Cardiac muscle cell (in vitro differentiated cells and primary cell): Measurements from ENCODE around the gene GAS7. TPM values are rescaled to one million over a fixed set of nuclear protein-coding genes. Genes with fewer than 3 reads are reported as not detected.
"Not testable (repeated sequence)": the region's sequence is repeated elsewhere in the genome, so short reads cannot be mapped to it uniquely, and the experiment has no call there.

Source experiments
- DNase-seq, 2 donors: peaks; one replicate each; pipeline versions ENCODE4 v3.0.0 to v3.0.0-alpha.2; 2010 to 2017; ENCODE audit warnings: low read depth in 1 of 2, low spot score in 1 of 2
- H3K27ac ChIP-seq: fragments of 200-600 bp; sonication (generic); 2 replicates; pipeline ENCODE4 v1.5.1; 2016
- H3K27me3 ChIP-seq: fragments of 200-600 bp; sonication (generic); 2 replicates; pipeline ENCODE4 v1.6.0; 2016; ENCODE audit warnings: control low read depth
- H3K36me3 ChIP-seq: fragments of 200-600 bp; sonication (generic); 2 replicates; pipeline ENCODE4 v1.5.1; 2016; ENCODE audit warnings: control low read depth
- H3K4me1 ChIP-seq: fragments of 200-600 bp; sonication (generic); 2 replicates; pipeline ENCODE4 v1.8.1; 2017; ENCODE audit warnings: low read depth, mild to moderate bottlenecking, mixed run types
- H3K4me3 ChIP-seq: fragments of 200-600 bp; sonication (generic); 2 replicates; pipeline ENCODE4 v1.5.1; 2016; ENCODE audit warnings: mild to moderate bottlenecking
- H3K9me3 ChIP-seq: fragments of 200-600 bp; sonication (generic); 2 replicates; pipeline ENCODE4 v1.5.1; 2017; ENCODE audit warnings: low read depth, mild to moderate bottlenecking, control low read depth
- polyA plus RNA-seq: library from polyadenylated mRNA; unstranded; fragments of >200 nt; fragmentation: Nextera tagmentation; extraction: Ambion mirVana; gene quantifications from 2 replicates; pipeline ENCODE4 v1.2.1, GENCODE V29; 2016
- total RNA-seq: library from RNA; depleted of rRNA; stranded (reverse); fragments of >200 nt; gene quantifications from 2 replicates; pipeline ENCODE4 v1.2.3, GENCODE V29; 2016
- TF ChIP-seq, protein P1 (sequence below): IDR thresholded peaks from 2 replicates; pipeline ENCODE4 v1.5.1; 2012; ENCODE audit warnings: low read depth, mild to moderate bottlenecking, low read length

Gene GAS7
- total and polyA plus RNA-seq, 2 experiments from 2014 or later = 6.1 to 13.5 TPM

DNA sequence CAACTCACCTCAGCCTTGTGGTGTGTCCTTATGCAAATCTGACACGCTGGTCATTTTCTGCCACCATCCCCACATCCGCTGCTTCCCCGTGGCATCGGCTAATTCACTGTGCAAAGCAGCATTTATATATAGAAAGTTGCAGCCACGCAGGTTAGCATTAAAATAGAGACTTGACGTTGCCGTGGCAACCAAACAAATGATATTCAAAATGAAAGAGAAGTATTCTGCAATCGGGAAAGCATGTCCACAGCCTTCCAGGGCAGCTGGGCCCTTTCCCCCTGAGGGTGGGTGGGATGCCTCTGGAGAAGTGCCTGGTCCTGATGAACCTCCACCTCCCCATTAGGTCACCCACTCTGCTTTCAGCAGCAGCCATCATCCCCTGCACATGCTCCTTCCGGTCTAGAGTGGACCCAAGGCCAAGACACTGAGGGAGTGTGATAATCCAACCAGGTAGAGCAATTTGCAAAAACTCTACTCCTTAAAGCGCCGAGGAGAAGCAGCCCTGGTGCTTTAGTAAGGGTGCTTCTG lies 138.7 kb downstream of the GAS7 start:
- H3K27me3 ChIP-seq = no peaks in the 10 kb centered on the region
- H3K4me1 ChIP-seq = no peaks in the 10 kb centered on the region
- peak in 1 of 2 donors; percentile 54 for DNase-seq
- no peak overlapping the region for H3K27ac ChIP-seq
- no peaks in the 10 kb centered on the region for H3K9me3 ChIP-seq
- H3K4me3 ChIP-seq = no peak overlapping the region
- H3K36me3 ChIP-seq = no peaks in the 10 kb centered on the region
- TF ChIP-seq, protein P1, sequence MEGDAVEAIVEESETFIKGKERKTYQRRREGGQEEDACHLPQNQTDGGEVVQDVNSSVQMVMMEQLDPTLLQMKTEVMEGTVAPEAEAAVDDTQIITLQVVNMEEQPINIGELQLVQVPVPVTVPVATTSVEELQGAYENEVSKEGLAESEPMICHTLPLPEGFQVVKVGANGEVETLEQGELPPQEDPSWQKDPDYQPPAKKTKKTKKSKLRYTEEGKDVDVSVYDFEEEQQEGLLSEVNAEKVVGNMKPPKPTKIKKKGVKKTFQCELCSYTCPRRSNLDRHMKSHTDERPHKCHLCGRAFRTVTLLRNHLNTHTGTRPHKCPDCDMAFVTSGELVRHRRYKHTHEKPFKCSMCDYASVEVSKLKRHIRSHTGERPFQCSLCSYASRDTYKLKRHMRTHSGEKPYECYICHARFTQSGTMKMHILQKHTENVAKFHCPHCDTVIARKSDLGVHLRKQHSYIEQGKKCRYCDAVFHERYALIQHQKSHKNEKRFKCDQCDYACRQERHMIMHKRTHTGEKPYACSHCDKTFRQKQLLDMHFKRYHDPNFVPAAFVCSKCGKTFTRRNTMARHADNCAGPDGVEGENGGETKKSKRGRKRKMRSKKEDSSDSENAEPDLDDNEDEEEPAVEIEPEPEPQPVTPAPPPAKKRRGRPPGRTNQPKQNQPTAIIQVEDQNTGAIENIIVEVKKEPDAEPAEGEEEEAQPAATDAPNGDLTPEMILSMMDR = no peak

DNA sequence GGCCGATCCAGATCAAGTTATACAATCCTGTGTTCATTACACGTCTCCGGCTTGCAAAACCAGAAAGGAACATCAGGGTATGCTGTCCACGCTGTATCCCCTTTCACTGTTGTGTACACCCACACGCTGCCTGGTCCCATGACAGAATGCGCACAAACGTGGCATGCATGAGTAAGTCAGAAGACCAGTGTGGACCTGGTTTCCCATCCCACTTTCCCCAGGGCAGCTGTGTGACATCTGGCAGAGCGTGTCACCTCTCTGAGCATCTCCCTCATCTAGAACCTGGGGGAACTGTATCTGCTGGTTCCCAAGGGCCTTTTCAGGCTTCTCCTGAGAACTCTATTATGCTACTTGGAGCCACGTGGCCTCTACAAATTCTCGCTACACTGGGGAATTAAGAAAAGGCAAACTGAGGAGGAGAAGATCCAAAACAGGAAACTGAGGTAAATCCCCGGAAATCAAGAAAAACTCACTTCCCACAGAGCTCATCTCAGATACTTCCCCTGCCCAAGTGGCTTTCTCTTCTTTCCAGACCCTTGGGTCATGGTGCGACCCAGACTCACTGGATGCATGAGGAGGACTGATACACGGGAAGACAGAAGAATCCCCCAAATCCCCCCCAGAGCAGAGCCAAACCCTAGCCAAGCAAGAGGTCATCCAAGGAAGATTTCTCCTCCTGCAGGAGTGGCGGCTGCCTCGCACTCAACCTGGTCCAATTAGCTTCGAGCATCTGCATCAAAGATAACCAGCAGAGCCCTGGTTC lies 139.3 kb downstream of the GAS7 start:
- TF ChIP-seq, protein P1 = no peak
- H3K4me1 ChIP-seq = no peaks in the 10 kb centered on the region
- H3K36me3 ChIP-seq = no peaks in the 10 kb centered on the region
- H3K27ac ChIP-seq = no peak overlapping the region
- H3K9me3 ChIP-seq = no peaks in the 10 kb centered on the region
- H3K4me3 ChIP-seq = no peak overlapping the region
- DNase-seq = no peak
- H3K27me3 ChIP-seq = no peaks in the 10 kb centered on the region

- H3K27me3 ChIP-seq, H3K27ac ChIP-seq, H3K36me3 ChIP-seq, H3K4me3 ChIP-seq, H3K4me1 ChIP-seq, H3K9me3 ChIP-seq, DNase-seq: not testable (repeated sequence)
These were observed 140.9 kb downstream of the GAS7 start for GRCh38 chr17:10057466-10057865.

DNA sequence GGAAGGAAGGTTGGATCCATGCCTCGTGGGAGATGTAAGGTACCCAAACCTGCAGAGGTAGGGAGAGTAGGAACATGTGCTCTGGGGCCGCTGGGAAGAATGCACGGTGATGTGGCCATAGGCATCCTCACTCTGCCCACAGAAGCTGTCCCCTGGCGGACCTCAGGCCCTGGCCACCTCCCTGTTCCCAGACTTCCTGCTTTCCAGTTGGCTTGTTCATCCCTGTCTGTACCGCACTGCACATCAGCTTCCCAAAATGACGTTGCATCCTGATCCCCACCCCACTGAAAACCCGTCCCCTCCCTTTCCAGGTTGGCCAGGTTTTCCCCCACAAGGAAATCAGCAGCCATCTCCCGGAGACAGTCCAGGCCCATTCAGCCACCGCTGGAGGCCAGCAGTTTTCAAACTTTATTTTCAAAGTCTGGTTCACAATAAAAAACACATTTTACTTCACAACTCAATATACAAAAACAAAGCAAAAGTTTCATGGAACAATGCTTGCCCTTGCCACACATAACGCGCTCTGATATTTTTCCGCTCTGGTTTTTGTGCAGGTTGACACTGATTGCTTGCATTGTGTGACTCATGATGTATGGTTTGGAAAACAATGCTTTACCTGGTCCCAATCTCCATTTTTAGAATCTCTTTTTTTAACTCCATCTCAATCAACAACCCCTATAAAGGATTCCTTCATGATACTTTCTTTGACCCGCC lies 143.0 kb downstream of the GAS7 start:
- DNase-seq = no peak
- TF ChIP-seq, protein P1 = no peak
- no peaks in the 10 kb centered on the region for H3K9me3 ChIP-seq
- no peak overlapping the region for H3K27ac ChIP-seq
- H3K27me3 ChIP-seq = no peaks in the 10 kb centered on the region
- no peak overlapping the region for H3K4me3 ChIP-seq
- no peaks in the 10 kb centered on the region for H3K36me3 ChIP-seq
- H3K4me1 ChIP-seq = no peaks in the 10 kb centered on the region

GRCh38 chr17:10053782-10054540 lies 144.4 kb downstream of the GAS7 start:
- H3K27ac ChIP-seq = no peak overlapping the region
- no peaks in the 10 kb centered on the region for H3K9me3 ChIP-seq
- TF ChIP-seq, protein P1 = no peak
- H3K27me3 ChIP-seq = no peaks in the 10 kb centered on the region
- no peak overlapping the region for H3K4me3 ChIP-seq
- H3K36me3 ChIP-seq = no peaks in the 10 kb centered on the region
- H3K4me1 ChIP-seq = no peaks in the 10 kb centered on the region
- no peak for DNase-seq
